ENCODE results near the gene CAMK1D. TPM values are rescaled to one million over a fixed set of nuclear protein-coding genes. Genes with fewer than 3 reads are reported as not detected.

CAMK1D gene
- total and polyA plus RNA-seq, 2 of the 4 experiments (the other 2 are of a cell fraction): 5.0 to 5.3 TPM

DNA sequence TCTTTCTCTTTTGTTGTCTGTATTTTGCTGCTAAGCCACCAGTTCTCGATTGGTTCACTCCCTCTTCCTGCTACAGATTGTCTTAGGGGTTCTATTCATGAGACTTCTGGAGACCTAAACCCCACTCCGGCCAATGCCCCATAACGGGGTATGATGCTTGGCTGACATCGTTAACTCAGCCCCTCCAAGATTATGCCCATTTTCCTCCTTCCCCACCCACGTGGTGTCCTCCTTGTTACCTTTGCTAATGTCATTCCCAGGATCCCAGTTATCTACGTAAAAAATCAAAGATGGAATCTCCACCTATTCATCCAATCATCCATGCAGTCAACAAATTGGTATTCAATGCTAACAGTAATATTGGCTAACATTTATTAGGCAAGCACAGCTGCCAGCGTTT, 228.3 kb downstream of the CAMK1D start:
- dilution Hi-C loops (cut with HindIII; ENCODE audit: low sequenced_read_pairs, unreplicated experiment): no loop called here
- in situ Hi-C loops (cut with MboI; ENCODE audit: low sequenced_read_pairs): no loop called here
- H2BK120ac ChIP-seq (ENCODE audit: low read depth, low read length): no peak overlapping the region

More for the DNA sequence above, 228.3 kb downstream of the CAMK1D start:
- Histone ChIP-seq H3K4me2 (ENCODE audit: low read depth, low read length) (no peak overlapping the region), H4K20me1 (ENCODE audit: insufficient read depth, low read length) (no peaks in the 10 kb centered on the region), H3K36me3 (ENCODE audit: control insufficient read depth, insufficient read depth, low read length) (no peaks in the 10 kb centered on the region), H4K8ac (ENCODE audit: low read depth in 2 of 2, low read length in 2 of 2) (no peak overlapping the region), H3K18ac (ENCODE audit: low read depth, low read length) (no peak overlapping the region), H2AFZ (replicated peaks; ENCODE audit: low read length, poor library complexity) (no peak overlapping the region), H3K27ac (ENCODE audit: insufficient read depth, low read length) (no peak overlapping the region), H2BK15ac (ENCODE audit: low read depth, low read length) (no peak overlapping the region), H3K56ac (ENCODE audit: extremely low read depth, insufficient read depth, low read length) (no peak overlapping the region), H3K14ac (replicated peaks; ENCODE audit: low read depth, low read length) (no peak overlapping the region), H2AK5ac (ENCODE audit: low read depth, low read length) (no peak overlapping the region), H3K27me3 (ENCODE audit: control insufficient read depth, insufficient read depth, low read length) (no peaks in the 10 kb centered on the region), H3K4me1 (ENCODE audit: control insufficient read depth, insufficient read depth, low read length) (no peaks in the 10 kb centered on the region), H2AK9ac (replicated peaks; ENCODE audit: low read depth, low read length, poor library complexity) (no peak overlapping the region), H4K91ac (ENCODE audit: insufficient read depth, low read depth, low read length) (no peak overlapping the region), H3K9me1 (ENCODE audit: insufficient read depth, low read length) (no peaks in the 10 kb centered on the region), H3K9ac (ENCODE audit: low read depth, low read length) (no peak overlapping the region), H3K4ac (ENCODE audit: low read depth, low read length) (no peak overlapping the region), H2BK20ac (ENCODE audit: low read depth, low read length) (no peak overlapping the region), H2BK5ac (ENCODE audit: low read depth, low read length, poor library complexity, severe bottlenecking) (no peak overlapping the region), H4K5ac (ENCODE audit: low read depth, low read length) (no peak overlapping the region), H3K79me1 (ENCODE audit: low read depth in 1 of 2, low read length in 2 of 2) (no peaks in the 10 kb centered on the region), H3K23ac (ENCODE audit: low read depth, low read length) (no peak overlapping the region), H3K4me3 (ENCODE audit: insufficient read depth, low read depth, low read length) (no peak overlapping the region), H3K9me3 (ENCODE audit: control insufficient read depth, insufficient read depth, low read length) (0 out of 2 replicates have a peak, but pooled peaks cover 4% of the 10 kb centered on the region)
- BruUV-seq (replicated peaks): no TSS peak
- no peak for TF ChIP-seq MAZ (IDR thresholded peaks at IDR 0.05; ENCODE audit: borderline replicate concordance, low read depth, low read length)
- no peak for TF ChIP-seq SMC3 (IDR thresholded peaks at IDR 0.05; ENCODE audit: low read depth, low read length)
- TF ChIP-seq POLR2A (IDR thresholded peaks at IDR 0.05; ENCODE audit: low read depth, low read length): no peak
- TF ChIP-seq MXI1 (IDR thresholded peaks at IDR 0.05; ENCODE audit: borderline replicate concordance, low read depth, low read length): no peak
- no peak for TF ChIP-seq BHLHE40 (IDR thresholded peaks at IDR 0.05; ENCODE audit: low read depth, low read length)
- TF ChIP-seq MAFK (IDR thresholded peaks at IDR 0.05; ENCODE audit: low read depth, low read length): no peak
- TF ChIP-seq, protein P1, sequence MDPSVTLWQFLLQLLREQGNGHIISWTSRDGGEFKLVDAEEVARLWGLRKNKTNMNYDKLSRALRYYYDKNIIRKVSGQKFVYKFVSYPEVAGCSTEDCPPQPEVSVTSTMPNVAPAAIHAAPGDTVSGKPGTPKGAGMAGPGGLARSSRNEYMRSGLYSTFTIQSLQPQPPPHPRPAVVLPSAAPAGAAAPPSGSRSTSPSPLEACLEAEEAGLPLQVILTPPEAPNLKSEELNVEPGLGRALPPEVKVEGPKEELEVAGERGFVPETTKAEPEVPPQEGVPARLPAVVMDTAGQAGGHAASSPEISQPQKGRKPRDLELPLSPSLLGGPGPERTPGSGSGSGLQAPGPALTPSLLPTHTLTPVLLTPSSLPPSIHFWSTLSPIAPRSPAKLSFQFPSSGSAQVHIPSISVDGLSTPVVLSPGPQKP (IDR thresholded peaks at IDR 0.05; ENCODE audit: borderline replicate concordance, low read depth, low read length): no peak
- TF ChIP-seq CEBPB (IDR thresholded peaks at IDR 0.05; ENCODE audit: low read depth, low read length): no peak
- no peak for TF ChIP-seq FOS (IDR thresholded peaks at IDR 0.05; ENCODE audit: low read depth, low read length)
- TF ChIP-seq, protein P2, sequence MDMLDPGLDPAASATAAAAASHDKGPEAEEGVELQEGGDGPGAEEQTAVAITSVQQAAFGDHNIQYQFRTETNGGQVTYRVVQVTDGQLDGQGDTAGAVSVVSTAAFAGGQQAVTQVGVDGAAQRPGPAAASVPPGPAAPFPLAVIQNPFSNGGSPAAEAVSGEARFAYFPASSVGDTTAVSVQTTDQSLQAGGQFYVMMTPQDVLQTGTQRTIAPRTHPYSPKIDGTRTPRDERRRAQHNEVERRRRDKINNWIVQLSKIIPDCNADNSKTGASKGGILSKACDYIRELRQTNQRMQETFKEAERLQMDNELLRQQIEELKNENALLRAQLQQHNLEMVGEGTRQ (IDR thresholded peaks at IDR 0.05; ENCODE audit: low read depth, low read length): no peak
- TF ChIP-seq, protein P3, sequence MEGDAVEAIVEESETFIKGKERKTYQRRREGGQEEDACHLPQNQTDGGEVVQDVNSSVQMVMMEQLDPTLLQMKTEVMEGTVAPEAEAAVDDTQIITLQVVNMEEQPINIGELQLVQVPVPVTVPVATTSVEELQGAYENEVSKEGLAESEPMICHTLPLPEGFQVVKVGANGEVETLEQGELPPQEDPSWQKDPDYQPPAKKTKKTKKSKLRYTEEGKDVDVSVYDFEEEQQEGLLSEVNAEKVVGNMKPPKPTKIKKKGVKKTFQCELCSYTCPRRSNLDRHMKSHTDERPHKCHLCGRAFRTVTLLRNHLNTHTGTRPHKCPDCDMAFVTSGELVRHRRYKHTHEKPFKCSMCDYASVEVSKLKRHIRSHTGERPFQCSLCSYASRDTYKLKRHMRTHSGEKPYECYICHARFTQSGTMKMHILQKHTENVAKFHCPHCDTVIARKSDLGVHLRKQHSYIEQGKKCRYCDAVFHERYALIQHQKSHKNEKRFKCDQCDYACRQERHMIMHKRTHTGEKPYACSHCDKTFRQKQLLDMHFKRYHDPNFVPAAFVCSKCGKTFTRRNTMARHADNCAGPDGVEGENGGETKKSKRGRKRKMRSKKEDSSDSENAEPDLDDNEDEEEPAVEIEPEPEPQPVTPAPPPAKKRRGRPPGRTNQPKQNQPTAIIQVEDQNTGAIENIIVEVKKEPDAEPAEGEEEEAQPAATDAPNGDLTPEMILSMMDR (conservative IDR thresholded peaks at IDR 0.05; ENCODE audit: low read depth, low read length): no peak
- no peak for TF ChIP-seq CHD1 (IDR thresholded peaks at IDR 0.05; ENCODE audit: low read depth, low read length)
- no peak for ATAC-seq (ENCODE audit: low read depth)
- ChIA-PET CTCF (no interaction called here), POLR2A (ENCODE audit: unreplicated experiment) (no interaction called here)
- intact Hi-C loops (cut with micrococcal nuclease): no loop called here
- DNase-seq: no peak
- WGBS, 2 experiments (ENCODE audit: extremely low coverage in 2 of 2, insufficient read length in 1 of 2): 90% methylated on average over 4 of the region's 7 CpGs; no CpG with 5 or more reads in 1 of the 2 experiments

Data from IMR-90 (cell line).